Measurements from ENCODE around the gene SHANK3. TPM values are rescaled to one million over a fixed set of nuclear protein-coding genes. Genes with fewer than 3 reads are reported as not detected.
A peak's percentile ranks its signal among the peaks of the same experiment; 100 is the strongest.

The SHANK3 gene
- total and polyA plus RNA-seq, 2 of the 8 experiments (the other 6 are each of a cell fraction or from before 2014, with no cell fraction given) = 1.5 to 6.0 TPM

DNA sequence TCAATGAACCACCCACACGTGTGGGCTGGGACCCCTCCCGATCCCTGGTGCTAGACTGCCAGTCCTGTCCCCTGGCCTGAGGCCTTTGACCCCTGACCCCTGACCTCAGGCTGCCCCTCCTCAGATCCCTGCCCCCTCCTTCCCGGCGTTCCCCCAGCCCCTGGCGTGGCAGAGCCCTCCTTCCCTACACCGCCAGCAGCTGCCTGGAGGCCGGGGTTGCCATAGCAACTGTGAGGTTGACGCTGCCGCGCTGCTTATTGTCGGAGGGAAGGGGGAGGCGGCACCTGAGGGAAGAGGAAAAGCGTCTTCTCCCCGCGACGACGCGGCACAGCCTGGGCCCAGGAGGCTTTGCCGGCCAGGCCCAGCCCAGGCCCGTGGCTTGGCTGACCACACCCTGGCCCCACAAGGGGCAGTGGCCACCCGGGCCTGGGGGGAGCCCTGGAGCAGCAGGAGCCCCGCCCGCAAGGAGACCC is 32.6 kb downstream of the SHANK3 start (continued):
- TF ChIP-seq CREB1 (IDR thresholded peaks at IDR 0.05) (peak; percentile 92), SIN3A (conservative IDR thresholded peaks at IDR 0.05 in 1 of 2, IDR thresholded peaks at IDR 0.05 in 1 of 2; ENCODE audit: low read depth in 1 of 2, low read length in 2 of 2) (peak; percentile 74 to 97; a peak in 3 of 4 replicates), SRF (IDR thresholded peaks at IDR 0.05; ENCODE audit: low read depth, low read length) (0 out of 2 replicates have a peak, but pooled peaks have one; percentile 30), RXRA (IDR thresholded peaks at IDR 0.05; ENCODE audit: insufficient read depth, low read depth, low read length) (0 out of 2 replicates have a peak, but pooled peaks have one; percentile 11), HDAC2 (IDR thresholded peaks at IDR 0.05; ENCODE audit: borderline replicate concordance in 1 of 2, low read depth in 2 of 2, low read length in 2 of 2) (no peak)
